Stimulated activated naive CD8-positive, alpha-beta T cell treated with anti-CD3 and anti-CD28 coated beads, Interleukin-15, Interleukin-2, amounts not matched to agents 100 U/mL and 50 U/mL, for 24 hours (primary cell): ENCODE results near the gene MOB4.
"Not testable (repeated sequence)": the region's sequence is repeated elsewhere in the genome, so short reads cannot be mapped to it uniquely, and the experiment has no call there.

Experiments
- ATAC-seq: fragments of 150-1000 bp; cut with Tn5 transposase; one replicate; pipeline ENCODE4 v1.10.0; 2021
- DNase-seq: peaks from one replicate; pipeline ENCODE4 v3.0.0; 2021

The MOB4 gene

DNA sequence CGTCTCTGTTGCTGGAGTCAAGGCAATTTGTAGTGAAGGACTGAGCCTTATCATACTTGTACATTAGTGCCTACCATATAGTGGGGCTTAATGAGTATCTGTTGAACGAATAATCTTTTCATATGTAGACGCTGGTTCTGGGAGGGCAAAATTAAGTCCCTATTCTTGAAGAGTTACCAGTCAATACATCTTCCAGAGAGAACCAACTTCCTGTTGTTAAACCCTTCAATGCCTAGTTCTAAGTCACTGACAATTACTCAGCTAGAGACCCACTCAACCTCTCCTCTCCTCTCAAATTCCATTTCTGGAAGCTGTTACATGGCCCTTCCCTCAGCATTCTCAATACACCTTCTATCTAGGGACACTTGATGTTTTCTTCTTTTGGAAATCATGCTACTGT lies 1.1 kb upstream of the MOB4 start:
- no peak for ATAC-seq
- no peak for DNase-seq

DNA sequence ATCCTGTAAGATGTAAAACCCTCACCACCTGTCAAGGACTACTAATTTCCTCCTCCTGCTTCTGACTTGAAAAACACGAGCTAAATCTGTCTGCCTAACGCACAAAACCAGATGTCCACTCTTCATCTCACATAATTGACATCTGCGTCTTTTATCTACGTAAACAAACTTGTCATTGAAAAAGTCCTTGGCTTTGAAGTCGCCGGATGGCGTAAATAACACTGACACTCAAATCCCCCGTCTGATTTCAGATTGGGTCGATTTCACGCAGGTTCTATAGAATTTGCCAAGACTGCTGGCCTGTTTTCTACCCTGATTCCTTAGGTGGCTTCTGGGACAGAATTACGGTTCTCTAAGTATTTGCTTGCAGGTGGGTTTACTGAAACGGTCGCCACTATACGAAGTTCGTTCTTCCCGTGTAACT lies 539 bp upstream of the MOB4 start:
- DNase-seq (no peak), ATAC-seq (no peak)

DNA sequence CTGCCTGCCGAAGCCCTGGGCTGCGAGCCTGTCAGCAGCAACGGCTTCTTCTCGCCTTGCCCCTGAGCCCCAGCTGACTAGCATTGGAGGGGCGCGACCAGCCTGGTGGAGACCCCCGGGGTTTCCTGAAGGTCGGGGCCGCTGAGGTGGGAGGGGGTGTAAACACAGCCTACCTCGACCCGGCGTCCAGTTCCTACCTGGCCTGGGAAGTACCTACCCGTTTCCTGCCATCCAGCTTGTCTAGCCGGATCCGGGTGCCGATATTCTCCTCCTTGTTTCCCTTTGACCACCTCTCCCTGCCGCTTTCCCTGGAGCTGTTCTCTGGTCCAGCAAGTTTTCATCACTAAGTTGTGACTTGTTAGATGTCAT lies 511 bp downstream of the MOB4 start:
- ATAC-seq (no peak), DNase-seq (no peak)

DNA sequence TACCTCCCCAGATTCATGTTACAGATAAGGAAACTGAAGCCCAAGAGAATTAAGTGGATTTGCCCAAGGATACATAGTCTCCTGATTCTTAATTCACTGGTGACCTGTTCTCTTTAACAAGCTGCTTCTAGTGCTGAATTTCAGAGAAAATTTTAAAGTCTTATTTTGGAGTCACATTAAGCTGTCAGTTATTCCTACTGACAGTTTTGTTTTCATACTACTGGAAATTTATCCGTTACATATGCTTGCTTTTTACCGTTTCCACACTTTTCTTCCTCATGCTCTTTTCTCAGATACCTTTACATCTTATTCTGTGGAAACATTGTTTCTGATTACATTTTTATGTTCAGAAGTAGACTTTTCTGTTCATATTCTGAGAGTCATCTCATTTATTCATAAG lies 1.3 kb downstream of the MOB4 start:
- DNase-seq (no peak), ATAC-seq (no peak)

DNA sequence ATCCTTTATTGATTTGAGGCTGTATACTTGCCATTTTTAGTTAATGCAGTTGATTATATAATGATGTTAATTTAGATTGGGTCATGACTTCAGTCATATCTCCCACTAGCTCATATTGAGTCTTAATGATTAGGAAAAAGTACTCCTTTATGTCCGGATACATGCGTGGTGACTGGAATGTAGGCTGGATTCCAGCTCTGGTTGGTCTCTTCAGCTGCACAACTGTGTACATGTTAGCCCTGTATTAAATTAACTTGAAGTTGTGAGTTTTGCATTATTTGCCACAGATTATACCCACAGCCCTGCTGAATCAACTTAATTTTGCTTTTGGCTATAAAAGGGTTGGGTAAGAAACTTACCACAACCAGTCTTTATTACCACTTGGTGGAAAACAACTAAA lies 22.5 kb downstream of the MOB4 start:
- no peak for ATAC-seq
- no peak for DNase-seq

DNA sequence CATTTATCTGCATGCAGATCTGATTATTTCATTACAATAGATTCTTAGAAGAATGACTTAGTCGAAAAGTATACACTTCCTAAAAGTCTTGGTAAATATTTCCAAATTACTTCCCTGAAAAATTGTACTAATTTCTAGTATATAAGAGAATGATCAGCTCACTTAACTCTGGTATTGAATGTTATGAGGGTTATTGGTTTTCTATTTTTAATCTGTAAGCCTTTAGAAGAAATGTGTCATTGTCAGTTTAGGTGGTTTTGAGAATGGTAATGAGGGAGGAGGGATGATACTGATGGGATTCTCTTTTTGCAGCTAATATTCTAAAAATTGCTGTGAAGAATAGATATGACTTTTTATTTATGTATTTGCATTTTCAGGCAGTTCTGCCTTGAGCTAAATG lies 23.9 kb downstream of the MOB4 start:
- no peak for DNase-seq
- ATAC-seq, result no peak

DNA sequence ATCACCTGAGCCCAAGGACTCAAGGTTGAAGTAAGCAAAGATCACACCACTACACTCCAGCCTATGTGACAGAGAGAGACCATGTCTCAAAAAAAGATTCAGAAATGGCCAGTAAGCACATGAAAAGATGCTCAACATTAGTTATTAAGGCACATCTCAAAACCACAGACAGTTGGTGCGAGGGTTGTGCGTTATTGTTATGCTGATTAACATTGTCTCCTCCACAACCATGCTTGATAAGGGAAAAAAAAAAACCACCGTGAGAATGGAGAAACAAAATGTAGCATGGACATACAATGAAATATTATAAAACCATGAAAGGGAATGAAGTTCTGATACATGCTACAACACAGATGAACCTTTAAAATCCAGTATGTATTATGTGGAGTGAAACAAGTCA lies 27.3 kb downstream of the MOB4 start:
- no peak for ATAC-seq

DNA sequence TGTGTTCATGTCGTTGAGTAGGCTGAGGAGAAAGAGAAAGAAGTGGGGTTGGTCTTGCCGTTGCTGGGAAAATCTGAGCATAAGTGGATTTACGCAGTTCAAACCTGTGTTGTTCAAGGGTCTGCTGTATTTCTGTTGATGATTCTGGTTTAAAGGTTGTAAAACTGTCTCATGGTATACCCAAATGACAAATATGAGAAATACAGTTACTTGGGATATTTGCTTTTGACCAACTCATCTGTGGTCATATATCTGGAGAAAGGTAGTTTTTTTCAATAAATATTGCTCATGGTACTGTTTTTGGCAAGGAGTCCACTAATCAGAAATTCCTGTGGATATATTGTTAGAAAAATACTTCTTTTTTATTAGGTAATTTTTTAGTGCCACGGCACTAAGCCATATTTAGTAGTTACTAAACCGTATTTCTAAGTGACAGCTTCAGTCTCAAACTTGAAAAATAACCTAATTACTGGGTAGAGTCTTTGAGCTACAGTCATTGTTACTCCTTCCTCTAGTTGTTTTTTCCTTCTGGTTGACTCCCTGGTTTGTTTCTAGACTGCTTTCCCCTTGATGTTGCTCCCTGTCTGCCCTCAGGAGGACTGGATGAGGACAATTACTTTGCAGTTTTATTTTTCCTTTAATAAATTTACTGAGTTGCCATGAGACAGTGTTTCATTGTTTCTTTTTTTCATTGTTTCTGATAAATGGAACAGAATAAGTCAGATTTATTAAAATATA lies 31.5 kb downstream of the MOB4 start:
- ATAC-seq, result no peak
- no peak for DNase-seq

More for the DNA sequence above, 27.3 kb downstream of the MOB4 start:
- no peak for DNase-seq

DNA sequence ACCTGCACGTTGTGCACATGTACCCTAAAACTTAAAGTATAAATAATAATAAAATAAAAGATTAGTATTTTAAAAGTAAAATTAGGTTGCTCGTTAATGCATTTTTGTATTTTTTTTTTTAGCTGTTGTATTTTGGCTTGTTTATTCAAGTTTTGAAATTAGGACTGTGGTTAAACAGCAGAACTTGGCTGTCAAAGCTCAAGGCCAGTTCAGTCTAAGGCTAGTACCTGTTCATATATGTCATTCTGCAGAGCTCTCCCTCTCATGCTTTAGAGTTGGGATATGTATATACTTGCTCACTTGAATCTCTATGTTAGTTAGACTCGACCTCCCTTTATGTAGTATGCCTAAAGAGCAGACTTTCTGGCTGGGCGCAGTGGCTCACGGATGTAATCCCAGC lies 32.7 kb downstream of the MOB4 start:
- DNase-seq (no peak), ATAC-seq (no peak)

DNA sequence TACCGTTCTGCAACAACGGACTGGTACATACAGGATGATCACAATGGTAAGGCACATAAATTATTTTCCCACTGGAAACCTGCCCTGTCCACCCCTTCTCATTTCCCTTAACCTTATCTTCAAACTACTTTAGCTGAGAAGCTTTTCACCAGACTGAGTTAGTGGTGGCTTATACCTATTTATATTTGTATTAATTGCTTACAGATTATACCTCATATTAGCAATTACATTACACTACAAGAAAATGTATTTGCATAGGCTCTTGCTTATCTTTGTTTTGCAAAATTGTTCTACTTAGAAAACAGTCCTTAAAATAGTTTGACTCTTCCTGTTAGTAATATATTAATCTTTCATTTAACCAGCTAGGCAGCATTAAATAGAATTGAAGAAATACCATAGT lies 35.4 kb downstream of the MOB4 start:
- ATAC-seq, DNase-seq: not testable (repeated sequence)

DNA sequence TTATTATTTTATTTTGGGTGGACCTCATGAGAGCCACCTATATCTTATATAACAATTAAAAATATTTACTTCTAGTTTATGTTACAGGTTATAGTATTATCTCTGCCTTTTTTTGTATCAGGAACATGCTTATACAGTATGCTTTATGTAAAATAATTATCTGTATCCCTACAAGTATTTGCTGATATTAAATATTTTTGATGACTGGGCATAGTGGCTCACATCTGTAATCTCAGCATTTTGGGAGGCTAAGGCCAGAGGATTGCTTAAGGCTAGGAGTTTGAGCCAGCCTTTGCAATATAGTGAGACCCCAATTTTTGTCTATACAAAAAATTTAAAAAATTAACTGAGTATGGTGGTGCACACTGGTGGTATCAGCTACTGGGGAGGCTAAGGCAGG lies 39.6 kb downstream of the MOB4 start:
- ATAC-seq (no peak), DNase-seq (no peak)

DNA sequence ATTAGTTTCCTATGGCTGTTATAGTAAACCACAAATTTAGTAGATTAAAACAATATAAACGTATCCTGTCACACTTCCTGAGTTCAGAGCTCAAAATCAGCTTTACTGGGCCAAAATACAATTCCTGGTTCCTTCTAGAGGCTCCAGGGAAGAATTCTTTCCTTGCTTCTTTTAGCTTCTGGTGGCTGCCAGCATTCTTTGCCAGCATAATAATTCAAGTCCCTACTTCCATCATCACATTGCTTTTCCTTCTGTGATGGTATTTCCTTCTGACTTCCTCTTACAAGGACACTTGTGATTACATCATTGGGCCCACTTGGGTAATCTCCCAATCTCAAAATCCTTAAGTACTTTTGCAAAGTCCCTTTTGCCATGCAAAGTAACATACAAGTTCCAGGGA lies 40.6 kb downstream of the MOB4 start:
- no peak for ATAC-seq
- DNase-seq, result no peak

DNA sequence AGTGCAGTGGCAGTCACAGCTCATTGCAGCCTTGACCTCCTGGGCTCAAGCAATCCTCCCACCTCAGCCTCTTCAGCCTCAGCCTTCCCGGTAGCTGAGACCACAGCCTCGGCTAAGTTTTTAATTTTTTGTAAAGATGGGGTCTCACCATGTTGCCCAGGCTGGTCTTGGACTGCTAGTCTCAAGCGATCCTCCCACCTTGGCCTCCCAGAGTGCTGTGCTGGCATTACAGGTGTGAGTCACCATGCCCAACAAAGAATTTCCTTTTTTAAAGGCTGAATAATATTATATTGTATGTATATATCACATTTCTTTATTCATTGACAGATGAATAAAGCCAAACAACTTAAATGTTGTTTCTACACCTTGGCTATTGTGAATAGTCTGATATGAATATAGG lies 42.5 kb downstream of the MOB4 start:
- no peak for ATAC-seq

DNA sequence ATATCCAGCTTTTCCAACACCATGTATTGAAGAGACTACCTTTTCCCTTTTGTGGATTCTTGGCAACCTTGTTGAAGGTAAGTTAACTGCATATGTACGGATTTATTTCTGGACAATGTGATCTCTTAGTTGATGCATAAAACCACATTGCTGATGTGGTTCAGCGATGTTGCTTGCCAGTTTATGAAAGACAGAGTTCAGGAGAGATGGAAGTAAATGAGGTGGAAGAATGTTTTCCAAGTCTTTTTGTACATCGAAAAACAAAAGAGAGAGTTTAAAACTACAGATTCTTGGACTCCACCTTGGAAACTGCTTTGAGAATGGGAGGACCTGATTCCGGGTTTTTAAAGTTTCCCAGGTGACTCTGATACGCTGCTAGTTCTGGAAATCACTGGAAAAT lies 43.8 kb downstream of the MOB4 start:
- ATAC-seq (no peak), DNase-seq (no peak)

More for the DNA sequence above, 42.5 kb downstream of the MOB4 start:
- no peak for DNase-seq

DNA sequence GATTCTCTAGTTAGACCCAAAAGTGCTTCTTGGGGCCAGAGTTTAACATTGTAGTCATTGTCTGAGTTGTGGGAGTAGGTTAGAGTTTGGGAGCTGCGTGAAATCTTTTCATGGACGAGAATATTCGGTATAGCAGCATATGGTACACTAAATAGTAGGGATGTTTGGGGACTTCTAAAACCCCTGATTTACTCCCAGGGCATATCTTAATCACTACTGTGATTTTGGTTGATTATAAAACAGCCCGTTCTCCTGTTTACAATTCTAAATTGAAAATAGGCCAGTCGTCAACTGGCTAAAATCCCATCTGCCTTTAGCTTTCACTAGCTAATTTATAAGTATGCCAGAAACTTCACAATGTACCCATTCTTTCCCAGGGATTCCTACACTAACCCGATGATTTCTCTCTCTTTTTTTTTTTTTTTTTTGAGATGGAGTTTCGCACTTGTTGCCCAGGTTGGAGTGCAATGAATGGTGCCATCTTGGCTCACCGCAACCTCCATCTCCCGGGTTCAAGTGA lies 44.3 kb downstream of the MOB4 start:
- DNase-seq (no peak), ATAC-seq (no peak)

DNA sequence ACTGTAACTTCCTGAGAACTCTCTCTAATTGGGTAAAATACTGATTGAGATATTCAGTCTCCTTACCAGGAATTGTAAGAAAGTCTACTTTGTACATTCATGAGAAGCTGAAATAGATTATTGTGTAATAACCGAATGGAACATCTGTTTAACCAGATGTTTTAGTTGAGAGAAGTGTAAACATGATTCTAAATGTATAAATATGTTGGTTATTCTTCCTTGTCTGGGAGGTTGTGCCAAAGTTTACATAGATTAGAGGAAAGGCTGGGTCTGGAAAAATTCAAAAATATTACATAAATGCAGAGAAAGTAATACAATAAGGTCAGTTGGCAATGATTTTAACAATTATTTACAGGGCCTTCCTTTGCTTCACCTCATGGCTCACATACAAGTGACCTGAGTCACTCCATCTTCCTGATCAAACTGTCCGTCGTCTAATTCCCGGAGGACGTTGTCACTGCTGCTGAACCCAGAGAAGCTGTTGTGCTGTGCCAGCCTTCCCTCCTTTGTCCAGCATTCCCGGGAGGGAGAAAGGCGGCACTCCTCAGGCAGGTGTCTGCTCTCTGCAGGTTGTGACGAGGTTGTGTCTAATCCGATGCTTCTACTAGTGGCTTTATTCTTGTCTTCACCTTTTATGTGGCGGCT lies 55.9 kb downstream of the MOB4 start:
- DNase-seq (no peak), ATAC-seq (no peak)

DNA sequence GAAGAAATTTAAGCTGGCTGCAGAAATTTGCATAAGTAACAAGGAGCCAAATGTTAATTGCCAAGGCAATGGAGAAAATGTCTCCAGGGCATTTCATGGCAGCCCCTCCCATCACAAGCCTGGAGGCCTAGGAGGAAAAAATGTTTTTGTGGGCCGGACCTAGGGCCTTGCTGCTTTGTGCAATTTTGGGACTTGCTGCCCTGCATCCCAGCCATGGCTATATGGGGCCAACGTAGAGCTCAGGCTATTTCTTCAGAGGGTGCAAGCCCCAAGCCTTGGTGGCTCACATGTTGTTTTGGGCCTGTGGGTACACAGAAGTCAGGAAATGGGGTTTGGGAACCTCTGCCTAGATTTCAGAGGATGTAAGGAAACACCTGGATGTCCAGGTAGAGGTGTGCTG lies 57.7 kb downstream of the MOB4 start:
- no peak for ATAC-seq

DNA sequence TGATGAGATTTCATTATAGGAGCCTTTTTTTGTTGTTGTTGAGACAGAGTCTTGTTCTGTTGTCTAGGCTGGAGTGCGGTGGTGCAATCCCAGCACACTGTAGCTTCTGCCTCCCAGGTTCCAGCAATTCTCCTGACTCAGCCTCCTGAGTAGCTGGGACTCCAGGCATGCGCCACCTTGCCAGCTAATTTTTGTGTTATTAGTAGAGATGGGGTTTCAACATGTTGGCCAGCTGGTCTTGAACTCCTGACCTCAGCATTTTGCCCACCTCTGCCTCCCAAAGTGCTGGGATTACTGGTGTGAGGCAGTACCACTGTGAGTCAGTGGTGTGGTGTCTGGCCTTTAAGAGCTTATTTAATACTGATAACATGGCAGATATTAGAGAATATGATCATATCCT lies 60.1 kb downstream of the MOB4 start:
- no peak for DNase-seq
- ATAC-seq, result no peak

More for the DNA sequence above, 57.7 kb downstream of the MOB4 start:
- DNase-seq, result no peak

DNA sequence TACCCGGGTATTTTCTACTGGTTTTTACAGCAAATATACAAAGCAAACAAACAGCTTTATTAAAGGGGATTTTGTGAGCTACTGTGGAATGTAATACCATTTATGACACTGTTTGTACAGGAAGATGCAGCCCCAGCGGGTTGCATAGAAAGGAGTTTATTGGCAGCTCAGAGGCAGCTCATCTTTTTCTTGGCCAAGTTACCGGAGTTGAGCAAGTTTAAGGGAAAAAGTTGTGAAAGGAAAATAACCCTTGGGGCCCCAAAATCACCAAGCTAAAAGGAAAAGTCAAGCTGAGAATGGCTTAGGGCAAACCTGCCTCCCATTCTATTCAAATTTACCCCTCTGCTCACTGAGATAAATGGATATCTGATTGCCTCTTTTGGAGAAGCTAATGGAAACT lies 60.8 kb downstream of the MOB4 start:
- ATAC-seq (no peak), DNase-seq (no peak)

DNA sequence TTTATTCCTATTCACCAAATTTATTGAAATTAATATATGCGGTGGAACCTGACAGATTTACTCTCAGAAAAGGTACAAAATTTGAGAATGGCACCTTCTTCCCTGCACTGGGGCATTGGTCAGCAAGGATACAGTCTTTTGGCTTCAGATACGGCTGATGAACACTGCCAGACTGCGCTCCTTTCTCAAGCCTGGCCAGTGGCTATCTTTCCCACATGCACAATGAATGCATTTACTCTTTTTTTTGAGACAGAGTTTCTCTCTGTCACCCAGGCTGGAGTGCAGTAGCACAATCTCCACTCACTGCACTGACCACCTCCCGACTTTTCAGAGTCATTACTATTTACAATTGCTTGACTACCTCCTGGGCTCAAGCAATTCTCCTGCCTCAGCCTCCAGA lies 61.6 kb downstream of the MOB4 start:
- no peak for DNase-seq
- ATAC-seq, result no peak

DNA sequence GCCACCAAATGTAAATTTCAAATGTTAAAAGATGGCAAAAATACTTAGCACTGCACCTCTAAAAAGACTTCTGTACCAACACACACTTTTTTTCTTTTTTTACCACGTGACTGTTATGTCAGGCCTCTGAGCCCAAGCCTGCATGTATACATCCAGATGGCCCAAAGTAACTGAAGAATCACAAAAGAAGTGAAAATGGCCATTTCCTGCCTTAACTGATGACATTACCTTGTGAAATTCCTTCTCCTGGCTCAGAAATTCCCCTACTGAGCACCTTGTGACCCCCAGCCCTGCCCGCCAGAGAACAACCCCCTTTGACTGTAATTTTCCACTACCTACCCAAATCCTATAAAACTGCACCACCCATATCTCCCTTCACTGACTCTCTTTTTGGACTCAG lies 62.4 kb downstream of the MOB4 start:
- DNase-seq, ATAC-seq: not testable (repeated sequence)

DNA sequence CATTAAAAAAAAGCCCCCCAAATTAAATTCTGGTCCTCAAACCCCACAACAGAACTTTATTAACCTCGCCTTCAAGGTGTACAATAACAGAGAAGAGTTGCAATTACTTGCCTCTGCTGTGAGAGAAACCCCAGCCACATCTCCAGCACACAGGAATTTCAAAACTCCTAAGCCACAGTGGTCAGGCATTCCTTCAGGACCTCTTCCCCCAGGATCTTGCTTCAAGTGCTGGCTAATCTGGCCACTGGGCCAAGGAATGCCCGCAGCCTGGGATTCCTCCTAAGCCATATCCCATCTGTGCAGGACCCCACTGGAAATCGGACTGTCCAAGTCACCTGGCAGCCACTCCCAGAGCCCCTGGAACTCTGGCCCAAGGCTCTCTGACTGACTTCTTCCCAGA lies 64.3 kb downstream of the MOB4 start:
- not testable (repeated sequence) for DNase-seq, ATAC-seq

DNA sequence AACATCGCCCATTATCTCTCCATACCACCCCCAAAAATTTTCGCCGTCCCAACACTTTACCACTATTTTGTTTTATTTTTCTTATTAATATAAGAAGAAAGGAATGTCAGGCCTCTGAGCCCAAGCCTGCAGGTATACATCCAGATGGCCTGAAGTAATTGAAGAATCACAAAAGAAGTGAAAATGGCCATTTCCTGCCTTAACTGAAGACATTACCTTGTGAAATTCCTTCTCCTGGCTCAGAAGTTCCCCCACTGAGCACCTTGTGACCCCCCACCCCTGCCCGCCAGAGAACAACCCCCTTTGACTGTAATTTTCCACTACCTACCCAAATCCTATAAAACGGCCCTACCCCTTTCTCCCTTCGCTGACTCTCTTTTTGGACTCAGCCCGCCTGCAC lies 71.4 kb downstream of the MOB4 start:
- DNase-seq, ATAC-seq: not testable (repeated sequence)
